Endothelial cell of umbilical vein (primary cell): ENCODE results near the gene WDR27. TPM values are rescaled to one million over a fixed set of nuclear protein-coding genes. Genes with fewer than 3 reads are reported as not detected.

ENCODE experiments used
- BruUV-seq: library from RNA; stranded (reverse); fragments of 400-500 nt; replicated peaks from 2 replicates; lab custom pipeline; 2021; lab: Mats Ljungman, UMichigan
- CTCF ChIA-PET: fragments of 300-600, 350-600 bp; sonication (Branson Sonifier 250); formaldehyde crosslinking; loops from one replicate; lab custom pipeline; 2021; ENCODE audit warnings: antibody characterized with exemption, inconsistent platforms; lab: Charles Lee
- POLR2A ChIA-PET: fragments of 300-600, 350-600 bp; sonication (Branson Sonifier 250); formaldehyde crosslinking; loops from one replicate; lab custom pipeline; 2021; ENCODE audit warnings: antibody characterized with exemption, inconsistent platforms; lab: Charles Lee
- DNase-seq: peaks from one replicate; pipeline ENCODE4 v3.0.0-alpha.2; 2011; ENCODE audit warnings: low read depth, low spot score
- FAIRE-seq: peaks from 2 replicates; lab custom pipeline; 2011; peaks lifted over from hg19 to GRCh38; lab: Jason Lieb, UNC
- H2AFZ ChIP-seq: 2 replicates; pipeline ENCODE4 v1.6.0; 2012; ENCODE audit warnings: low read depth, low read length, control low read depth, inconsistent platforms
- H3K27ac ChIP-seq: 2 replicates; pipeline ENCODE4 v1.5.1; 2011; ENCODE audit warnings: low read depth, mild to moderate bottlenecking, control low read depth, low read length, moderate library complexity; ENCODE audit not compliant: insufficient read depth
- H3K27me3 ChIP-seq, 2 experiments: 2 replicates each; pipeline versions ENCODE4 v1.6.0 to v1.6.1; 2011; ENCODE audit warnings: low read length in 2 of 2, mixed read lengths in 1 of 2; ENCODE audit not compliant: control insufficient read depth in 2 of 2, insufficient read depth in 2 of 2
- H3K36me3 ChIP-seq, 2 experiments: 2 replicates in 1 of 2; 3 replicates in 1 of 2; pipeline ENCODE4 v1.5.1; 2011; ENCODE audit warnings: low read length in 2 of 2, mild to moderate bottlenecking in 1 of 2, moderate library complexity in 1 of 2; ENCODE audit not compliant: control insufficient read depth in 2 of 2, insufficient read depth in 2 of 2; ENCODE audit errors: extremely low read depth in 1 of 2
- H3K4me1 ChIP-seq: 3 replicates; pipeline ENCODE4 v1.5.1; 2011; ENCODE audit warnings: mild to moderate bottlenecking, low read length; ENCODE audit not compliant: control insufficient read depth, insufficient read depth; ENCODE audit errors: extremely low read depth
- H3K4me2 ChIP-seq: 2 replicates; pipeline ENCODE4 v1.6.1; 2011; ENCODE audit warnings: low read length, control low read depth, mixed read lengths; ENCODE audit not compliant: insufficient read depth
- H3K4me3 ChIP-seq, 3 experiments: fragments of 200-600 bp in 1 of 3; sonication (generic), shearing (Covaris generic) in 1 of 3; replicated peaks in 1 of 3; 2 replicates each; pipeline ENCODE4 v1.5.1; 2011 to 2016; ENCODE audit warnings: control low read depth in 3 of 3, low read length in 3 of 3, mild to moderate bottlenecking in 2 of 3, inconsistent platforms in 1 of 3, low read depth in 1 of 3, moderate library complexity in 1 of 3; ENCODE audit not compliant: insufficient read depth in 1 of 3
- H3K79me2 ChIP-seq: 2 replicates; pipeline ENCODE4 v1.6.0; 2012; ENCODE audit warnings: low read length, inconsistent platforms; ENCODE audit not compliant: control insufficient read depth, insufficient read depth
- H3K9ac ChIP-seq: replicated peaks from 2 replicates; pipeline ENCODE3; 2011; ENCODE audit warnings: low read length, control low read depth; ENCODE audit not compliant: insufficient read depth; ENCODE audit errors: extremely low read depth
- H3K9me1 ChIP-seq: replicated peaks from 3 replicates; pipeline ENCODE4 v1.6.0; 2011; ENCODE audit warnings: mild to moderate bottlenecking, low read length; ENCODE audit not compliant: control insufficient read depth, insufficient read depth; ENCODE audit errors: extremely low read depth
- H3K9me3 ChIP-seq: replicated peaks from 2 replicates; pipeline ENCODE4 v1.5.1; 2012; ENCODE audit warnings: low read length, inconsistent platforms; ENCODE audit not compliant: control insufficient read depth, insufficient read depth
- H4K20me1 ChIP-seq: replicated peaks from 2 replicates; pipeline ENCODE3; 2011; ENCODE audit warnings: mild to moderate bottlenecking, low read length; ENCODE audit not compliant: control insufficient read depth, insufficient read depth; ENCODE audit errors: extremely low read depth
- CTCF ChIP-seq, 2 donors: IDR thresholded peaks; 1 replicate in 1 of 2; 2 replicates in 1 of 2; pipeline ENCODE4 v1.5.1; 2011; ENCODE audit warnings: low read length in 2 of 2, mild to moderate bottlenecking in 2 of 2, moderate library complexity in 2 of 2, control low read depth in 1 of 2, inconsistent platforms in 1 of 2, low read depth in 1 of 2; ENCODE audit not compliant: insufficient read depth in 1 of 2; ENCODE audit errors: extremely low read depth in 1 of 2
- EZH2 ChIP-seq: IDR thresholded peaks from 2 replicates; pipeline ENCODE4 v1.6.1; 2012; ENCODE audit warnings: borderline replicate concordance, low read depth, mild to moderate bottlenecking, moderate library complexity, low read length, inconsistent platforms; ENCODE audit not compliant: severe bottlenecking
- FOS ChIP-seq: IDR thresholded peaks from 2 replicates; pipeline ENCODE4 v1.6.1; 2011; ENCODE audit warnings: mild to moderate bottlenecking, low read length, moderate library complexity, borderline replicate concordance; ENCODE audit not compliant: insufficient read depth
- GATA2 ChIP-seq: IDR thresholded peaks from 2 replicates; pipeline ENCODE4 v1.7.0; 2011; ENCODE audit warnings: low read depth, mild to moderate bottlenecking, moderate library complexity, mixed read lengths, low read length; ENCODE audit not compliant: insufficient read length, insufficient read depth
- JUN ChIP-seq: IDR thresholded peaks from 2 replicates; pipeline ENCODE4 v1.6.1; 2011; ENCODE audit warnings: borderline replicate concordance, low read depth; ENCODE audit not compliant: insufficient read length, insufficient read depth
- MAX ChIP-seq: IDR thresholded peaks from 2 replicates; pipeline ENCODE4 v1.6.1; 2011; ENCODE audit not compliant: insufficient read depth, insufficient read length
- MYC ChIP-seq: IDR thresholded peaks from one replicate; pipeline ENCODE4 v1.6.1; 2011; ENCODE audit warnings: mild to moderate bottlenecking, low read depth, low read length
- POLR2A ChIP-seq: IDR thresholded peaks from 2 replicates; pipeline ENCODE4 v1.6.1; 2012; ENCODE audit warnings: low read depth, mild to moderate bottlenecking, control low read depth, low read length
- POLR2AphosphoS5 ChIP-seq: IDR thresholded peaks from 2 replicates; pipeline ENCODE4 v1.6.1; 2012; ENCODE audit warnings: low read depth, mild to moderate bottlenecking, control low read depth, low read length, moderate library complexity; ENCODE audit not compliant: insufficient read depth
- dilution Hi-C: fragments of 300-500 bp; cut with MboI; formaldehyde crosslinking; loops from one replicate; pipeline ENCODE4 v1.15.0; 2019; ENCODE audit warnings: low sequenced_read_pairs; ENCODE audit not compliant: extremely low pct_ligation_motif_present
- intact Hi-C: fragments of 100-400 bp; cut with micrococcal nuclease; formaldehyde crosslinking; loops from one replicate; pipeline ENCODE4 v1.10.0; 2022
- polyA plus RNA-seq, 4 experiments: library from polyadenylated mRNA; depleted of rRNA in 3 of 4; stranded (reverse) in 3 of 4; unstranded in 1 of 4; fragments of >200 nt; gene quantifications; 2 replicates each; pipeline versions ENCODE4 v1.2.1 to v1.2.3, GENCODE V29; 2011 to 2012; ENCODE audit warnings: missing spikeins in 1 of 4
- total RNA-seq: library from RNA; stranded (reverse); gene quantifications from 2 replicates; pipeline ENCODE4 v1.2.3, GENCODE V29; 2021

WDR27 gene
- total and polyA plus RNA-seq, 2 donors (not counting 3 experiments of a cell fraction or from before 2014, with no cell fraction given): 60.1 to 69.7 TPM

- TF ChIP-seq EZH2 (no peak), POLR2A (no peak), POLR2AphosphoS5 (no peak), GATA2 (no peak), FOS (no peak), CTCF (IDR thresholded peaks at IDR 0.05; ENCODE audit: extremely low read depth in 1 of 2, insufficient read depth in 1 of 2, low read depth in 1 of 2, low read length in 2 of 2) (no peak), JUN (no peak), MYC (no peak), MAX (no peak)
- intact Hi-C loops (no loop called here), dilution Hi-C loops (no loop called here)
- no peak overlapping the region for H3K4me3 ChIP-seq
- POLR2A ChIA-PET: no interaction called here
- H3K36me3 ChIP-seq: no peaks in the 10 kb centered on the region
- no peak overlapping the region for H3K27ac ChIP-seq
- no peak overlapping the region for H3K9ac ChIP-seq
- no peak for DNase-seq
- no peaks in the 10 kb centered on the region for H3K9me1 ChIP-seq
- no peaks in the 10 kb centered on the region for H4K20me1 ChIP-seq
- H3K4me2 ChIP-seq: no peak overlapping the region
- H3K4me1 ChIP-seq: peaks cover 4% of the 10 kb centered on the region
- H3K27me3 ChIP-seq: no peaks in the 10 kb centered on the region
- no peak for FAIRE-seq
- no peaks in the 10 kb centered on the region for H3K9me3 ChIP-seq
- H3K79me2 ChIP-seq: no peaks in the 10 kb centered on the region
- BruUV-seq: no TSS peak
- no peak overlapping the region for H2AFZ ChIP-seq
- CTCF ChIA-PET: interaction anchor here (0.8 to 1.0 kb wide), 2 partner anchors 12 to 35 kb away, joined by 3 read pairs; no protein-coding TSS in a partner anchor
Observed at GRCh38 chr6:169618526-169619490, 83.0 kb downstream of the WDR27 start.
